Measurements from ENCODE around the gene PTPRD.

- TF ChIP-seq CTCF (IDR thresholded peaks at IDR 0.05): no peak
- no peak for TF ChIP-seq POLR2A (IDR thresholded peaks at IDR 0.05)
- no peak for TF ChIP-seq EP300 (IDR thresholded peaks at IDR 0.05)
These were observed 1114.0 kb downstream of the PTPRD start for GRCh38 chr9:9498846-9499245.

Measured in ovary (tissue), 3 donors.